Gastroesophageal sphincter (tissue), 2 donors: ENCODE data around the gene POLD2.

Source experiments
- EP300 ChIP-seq: sonication (generic); formaldehyde crosslinking; IDR thresholded peaks from one replicate; pipeline ENCODE4 v1.6.1; 2017; ENCODE audit warnings: antibody characterized with exemption, mild to moderate bottlenecking
- POLR2A ChIP-seq, 2 donors: fragments of 450-650 bp; IDR thresholded peaks; one replicate each; pipeline ENCODE4 v1.6.1; 2017; ENCODE audit warnings: antibody characterized with exemption in 2 of 2, mild to moderate bottlenecking in 2 of 2, moderate library complexity in 1 of 2

DNA sequence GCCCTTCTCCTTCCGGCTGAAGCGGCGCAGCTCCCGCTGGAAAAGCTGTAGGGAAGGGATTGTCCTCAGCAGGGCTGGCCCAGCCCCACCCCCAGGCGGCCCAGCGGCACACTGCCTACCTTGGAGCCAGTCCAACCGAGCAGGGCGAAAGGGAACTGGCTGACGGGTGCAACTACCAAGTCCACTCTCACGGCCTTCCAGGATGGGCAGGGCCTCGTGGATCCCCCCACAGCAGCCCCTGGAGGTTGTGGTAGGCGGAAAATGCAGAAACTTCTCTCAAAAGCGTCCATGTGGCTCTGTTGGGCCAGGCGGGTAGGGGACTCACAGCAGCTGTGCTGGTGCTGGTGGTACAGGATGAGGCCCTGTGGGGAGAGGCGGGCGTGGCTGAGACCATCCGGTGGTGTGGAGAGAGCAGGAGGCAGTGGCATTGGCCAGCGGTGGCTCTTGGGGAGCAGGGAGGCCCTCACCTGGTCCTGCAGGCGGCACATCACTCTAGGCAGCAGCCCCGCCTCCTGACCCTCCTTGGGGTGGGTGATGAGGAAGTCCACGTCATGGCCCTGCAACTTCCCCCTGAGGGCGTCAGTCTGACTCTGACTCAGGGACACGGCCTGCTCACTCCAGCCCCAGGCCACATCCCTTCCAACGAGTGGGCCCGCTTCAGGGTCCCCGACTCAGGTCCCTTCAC is 49.5 kb downstream of the POLD2 start:
- TF ChIP-seq POLR2A (IDR thresholded peaks at IDR 0.05), result no peak
- no peak for TF ChIP-seq EP300
